K562 treated with DMSO at 1 percent for 12 hours (cell line): Measurements from ENCODE around the gene ARFGEF3. TPM values are rescaled to one million over a fixed set of nuclear protein-coding genes. Genes with fewer than 3 reads are reported as not detected.

Experiments
- total RNA-seq: library from RNA; unstranded; fragments of 300-600 nt; gene quantifications from 2 replicates; pipeline ENCODE4 v1.2.3, GENCODE V29; 2022; ENCODE audit not compliant: insufficient read depth

ARFGEF3 gene
- total RNA-seq: not detected in 2 replicates

GRCh38 chr6:138161338-138162110 lies at the start of gene ARFGEF3:
TSS of gene ARFGEF3 (plus strand) at chr6:138161939. CDS start at chr6:138162087, 148 bp downstream.

GRCh38 chr6:138218449-138218848 lies 56.7 kb downstream of the ARFGEF3 start, which contains the start of gene PBOV1:
TSS of gene PBOV1 (minus strand) at chr6:138218491. CDS start at chr6:138218395, 96 bp downstream.

DNA sequence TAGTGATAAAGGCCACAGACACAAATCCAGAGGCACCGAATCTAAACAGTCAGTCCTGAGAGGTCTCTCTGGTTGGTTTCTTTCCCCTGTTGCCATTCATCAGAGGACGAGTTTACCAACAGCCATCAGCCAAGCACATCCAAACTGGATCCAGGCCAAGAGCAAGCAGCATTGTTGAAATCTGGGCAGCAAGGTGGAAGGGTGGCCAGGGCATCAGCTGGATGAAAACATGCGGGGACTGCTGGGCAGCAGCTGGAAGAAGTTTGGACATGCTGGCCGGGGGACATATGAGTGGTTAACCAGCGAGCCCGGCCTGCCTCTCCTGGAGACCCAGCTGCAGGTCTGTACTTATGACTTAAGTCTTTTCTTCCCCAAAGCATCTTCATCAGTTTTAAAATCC lies 216.1 kb downstream of the ARFGEF3 start, which contains the start of gene SMIM28:
Gene SMIM28 (plus strand): TSS at position 62 of the 400 bp plus-strand sequence. CDS start 168 bp downstream, at position 230.

Other genes with a start within 250 kb of the ARFGEF3 start
- gene PERP, start 54.5 kb upstream of the ARFGEF3 start, total RNA-seq: 0.17 and 0.24 TPM in 2 replicates
- not detected in 2 replicates for gene PBOV1, start 56.6 kb downstream of the ARFGEF3 start, total RNA-seq
- not detected in 2 replicates for gene SMIM28, start 216.0 kb downstream of the ARFGEF3 start, total RNA-seq
- 32.9 and 43.5 TPM in 2 replicates for gene HEBP2, start 242.3 kb downstream of the ARFGEF3 start, total RNA-seq